ENCODE results near the gene TCF25.

- no peak for TF ChIP-seq POLR2A (IDR thresholded peaks at IDR 0.05)
- TF ChIP-seq, protein P1, sequence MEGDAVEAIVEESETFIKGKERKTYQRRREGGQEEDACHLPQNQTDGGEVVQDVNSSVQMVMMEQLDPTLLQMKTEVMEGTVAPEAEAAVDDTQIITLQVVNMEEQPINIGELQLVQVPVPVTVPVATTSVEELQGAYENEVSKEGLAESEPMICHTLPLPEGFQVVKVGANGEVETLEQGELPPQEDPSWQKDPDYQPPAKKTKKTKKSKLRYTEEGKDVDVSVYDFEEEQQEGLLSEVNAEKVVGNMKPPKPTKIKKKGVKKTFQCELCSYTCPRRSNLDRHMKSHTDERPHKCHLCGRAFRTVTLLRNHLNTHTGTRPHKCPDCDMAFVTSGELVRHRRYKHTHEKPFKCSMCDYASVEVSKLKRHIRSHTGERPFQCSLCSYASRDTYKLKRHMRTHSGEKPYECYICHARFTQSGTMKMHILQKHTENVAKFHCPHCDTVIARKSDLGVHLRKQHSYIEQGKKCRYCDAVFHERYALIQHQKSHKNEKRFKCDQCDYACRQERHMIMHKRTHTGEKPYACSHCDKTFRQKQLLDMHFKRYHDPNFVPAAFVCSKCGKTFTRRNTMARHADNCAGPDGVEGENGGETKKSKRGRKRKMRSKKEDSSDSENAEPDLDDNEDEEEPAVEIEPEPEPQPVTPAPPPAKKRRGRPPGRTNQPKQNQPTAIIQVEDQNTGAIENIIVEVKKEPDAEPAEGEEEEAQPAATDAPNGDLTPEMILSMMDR (IDR thresholded peaks at IDR 0.05) = no peak
These were observed 80.4 kb downstream of the TCF25 start for GRCh38 chr16:89953671-89954406.

All from uterus (tissue), 2 donors.